CD4-positive, alpha-beta T cell treated with Interleukin-6 for 4 hours (primary cell): Measurements from ENCODE around the gene NIPAL4.
"Not testable (repeated sequence)": the region's sequence is repeated elsewhere in the genome, so short reads cannot be mapped to it uniquely, and the experiment has no call there.

Source experiments
- DNase-seq: peaks from one replicate; pipeline ENCODE4 v3.0.0-alpha.2; 2020; ENCODE audit warnings: mixed read lengths

NIPAL4 gene

GRCh38 chr5:157459715-157460599 is at the start of gene NIPAL4:
NIPAL4 (plus strand) TSS chr5:157460213; CDS start chr5:157460321, 108 bp downstream.
- DNase-seq: peak; percentile 33

- DNase-seq: no peak
Measured at GRCh38 chr5:157415838-157416237, 44.2 kb upstream of the NIPAL4 start.

DNA sequence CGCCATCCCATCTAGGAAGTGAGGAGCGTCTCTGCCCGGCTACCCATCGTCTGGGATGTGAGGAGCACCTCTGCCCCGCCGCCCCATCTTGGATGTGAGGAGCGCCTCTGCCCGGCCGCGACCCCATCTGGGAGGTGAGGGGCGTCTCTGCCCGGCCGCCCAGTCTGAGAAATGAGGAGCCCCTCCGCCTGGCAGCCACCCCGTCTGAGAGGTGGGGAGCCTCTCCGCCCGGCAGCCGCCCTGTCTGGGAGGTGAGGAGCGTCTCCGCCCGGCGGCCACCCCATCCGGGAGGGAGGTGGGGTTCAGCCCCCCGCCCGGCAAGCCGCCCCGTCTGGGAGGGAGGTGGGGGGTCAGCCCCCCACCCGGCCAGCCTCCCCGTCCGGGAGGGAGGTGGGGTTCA is 40.5 kb upstream of the NIPAL4 start:
- not testable (repeated sequence) for DNase-seq

- not testable (repeated sequence) for DNase-seq
Measured at GRCh38 chr5:157429920-157430319, 30.1 kb upstream of the NIPAL4 start.

- DNase-seq: peak; percentile 38
Measured at GRCh38 chr5:157431544-157432200, 28.3 kb upstream of the NIPAL4 start.

- no peak for DNase-seq
Measured at GRCh38 chr5:157434096-157434495, 25.9 kb upstream of the NIPAL4 start.

DNA sequence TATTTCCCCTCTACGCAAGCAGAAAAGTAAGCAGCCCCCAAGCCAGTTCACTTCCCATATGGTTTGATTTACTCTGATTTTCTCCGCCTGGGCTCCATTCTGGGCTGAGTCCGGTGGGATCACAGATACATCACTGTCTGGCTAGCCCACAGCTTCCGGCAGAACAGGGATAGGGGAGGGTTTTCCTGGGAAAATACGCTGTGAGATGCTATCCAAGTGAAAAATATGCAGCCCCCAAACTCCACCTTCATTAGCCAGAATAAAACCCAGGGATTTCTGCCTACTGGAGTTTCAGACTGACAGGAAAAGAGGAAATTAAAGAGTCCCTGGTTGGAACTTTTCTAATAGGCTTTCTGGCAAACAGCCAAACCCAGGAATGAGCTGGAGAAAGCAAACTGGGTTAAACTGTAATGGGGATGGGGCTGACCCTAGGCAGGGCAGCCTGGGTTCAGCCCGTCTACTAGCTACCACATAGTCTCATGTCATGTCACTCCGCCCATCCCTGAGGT is 16.9 kb upstream of the NIPAL4 start:
- DNase-seq: no peak

GRCh38 chr5:157444224-157444623 is 15.8 kb upstream of the NIPAL4 start:
- no peak for DNase-seq

GRCh38 chr5:157445745-157446411 is 14.1 kb upstream of the NIPAL4 start:
- no peak for DNase-seq

- DNase-seq: no peak
Measured at GRCh38 chr5:157446412-157446935, 13.5 kb upstream of the NIPAL4 start.

- no peak for DNase-seq
Measured at GRCh38 chr5:157447201-157447637, 12.8 kb upstream of the NIPAL4 start.

DNA sequence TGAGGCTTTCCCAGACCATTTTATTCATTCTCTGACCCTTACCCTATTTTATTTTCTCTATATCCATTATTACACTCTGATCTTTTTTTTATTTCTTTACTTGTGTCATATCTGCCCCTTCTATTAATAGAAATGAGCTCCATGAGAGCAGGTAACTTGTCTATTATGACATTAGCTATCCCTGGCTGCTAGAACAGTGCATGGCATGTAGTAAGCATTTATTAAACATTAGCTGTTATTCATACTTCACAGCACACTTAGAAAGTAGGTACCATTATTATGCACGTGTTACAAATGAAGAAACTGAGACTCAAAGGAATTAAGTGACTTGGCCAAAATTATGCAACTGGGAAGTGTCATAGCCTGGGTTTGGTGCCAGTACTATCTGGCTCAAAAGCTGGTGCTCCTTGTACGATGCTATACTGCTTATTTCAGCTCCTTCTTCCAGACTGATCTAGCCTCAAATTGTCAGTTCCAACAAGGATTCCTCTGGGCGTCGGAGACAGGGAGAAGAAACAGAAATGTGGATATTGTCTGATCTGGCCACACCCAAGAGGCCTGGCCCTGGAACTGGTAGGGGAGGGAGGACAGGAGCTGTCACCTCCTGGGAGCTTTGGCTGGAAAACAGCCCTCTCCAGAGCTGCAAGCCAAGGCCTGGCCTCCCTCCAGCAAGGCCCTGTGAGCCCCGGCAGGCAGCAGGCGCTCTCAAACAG is 10.8 kb upstream of the NIPAL4 start:
- no peak for DNase-seq

DNA sequence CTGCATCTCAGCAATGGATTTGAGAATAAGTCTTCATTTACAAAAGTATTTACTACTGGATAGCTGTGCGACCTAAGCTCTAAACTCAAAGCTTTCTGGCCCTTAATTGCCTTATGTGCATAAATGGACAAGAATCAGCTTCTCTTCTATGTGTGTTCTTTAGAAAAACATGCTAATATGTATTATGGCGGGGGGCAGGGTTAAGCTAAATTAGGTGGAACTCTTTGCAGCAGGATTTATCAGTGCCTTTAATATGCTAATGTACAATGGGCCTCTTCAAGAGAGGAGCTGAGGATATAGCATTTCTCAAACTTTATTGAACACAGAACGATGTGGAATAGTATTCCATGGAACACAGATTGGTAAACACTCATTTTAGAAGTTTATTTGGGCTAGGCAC is 10.0 kb upstream of the NIPAL4 start:
- DNase-seq: no peak

DNA sequence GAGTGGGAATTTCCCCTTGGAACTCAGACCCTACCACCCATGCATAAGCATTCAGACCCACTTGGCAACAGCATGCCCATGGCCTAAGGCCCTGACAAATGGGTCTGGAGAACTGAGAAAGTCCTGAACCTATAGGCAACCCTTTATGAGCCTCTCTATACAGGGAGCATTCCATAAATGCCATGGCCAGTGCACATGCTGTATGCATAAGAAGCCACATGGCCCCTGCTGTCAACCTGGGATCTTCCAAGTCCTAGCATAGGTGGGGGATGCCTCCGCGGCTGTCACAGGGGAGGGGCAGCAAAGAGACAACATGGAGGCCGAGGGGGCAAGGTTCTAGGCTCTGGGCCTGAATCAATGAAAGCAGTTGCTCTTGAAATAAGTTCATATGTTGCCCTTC is 8.2 kb upstream of the NIPAL4 start:
- no peak for DNase-seq

DNA sequence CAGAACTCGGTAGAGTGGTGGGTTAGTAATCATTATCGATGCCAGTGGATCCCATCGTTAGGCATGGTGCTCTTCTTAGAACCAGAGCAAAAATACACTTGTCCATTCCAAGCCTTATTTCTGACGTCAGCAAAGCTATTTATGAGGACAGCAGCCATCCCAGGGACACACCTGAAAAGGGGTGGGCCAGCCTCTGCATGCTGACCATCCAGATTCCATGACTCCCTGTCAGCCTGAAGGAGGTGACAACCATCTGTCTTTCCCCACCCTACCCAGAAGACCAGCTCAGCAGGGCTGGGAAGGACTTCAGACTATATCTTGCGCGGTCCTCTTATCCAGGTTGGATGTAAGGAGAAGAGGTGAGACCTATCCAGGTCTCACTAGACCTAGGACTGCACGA is 5.7 kb upstream of the NIPAL4 start:
- no peak for DNase-seq

DNA sequence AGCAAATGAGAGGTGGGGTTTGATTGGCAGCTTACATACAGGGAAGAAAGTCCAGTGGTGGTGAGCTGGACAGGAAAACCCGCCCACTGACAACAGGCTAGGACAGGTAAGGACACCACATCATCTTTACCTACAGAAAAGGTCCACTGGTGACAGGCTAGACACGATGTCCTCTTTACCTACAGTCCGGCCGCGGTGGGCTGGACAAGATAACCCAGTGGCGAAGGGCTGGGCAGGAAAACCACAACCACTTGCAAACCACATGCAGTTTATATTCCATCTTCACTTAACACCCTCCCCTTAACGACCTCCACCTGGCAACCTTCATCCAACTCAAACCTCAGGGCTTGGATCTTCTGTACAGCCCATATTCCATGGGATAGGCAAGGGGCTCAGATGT is 5.0 kb upstream of the NIPAL4 start:
- DNase-seq: no peak

DNA sequence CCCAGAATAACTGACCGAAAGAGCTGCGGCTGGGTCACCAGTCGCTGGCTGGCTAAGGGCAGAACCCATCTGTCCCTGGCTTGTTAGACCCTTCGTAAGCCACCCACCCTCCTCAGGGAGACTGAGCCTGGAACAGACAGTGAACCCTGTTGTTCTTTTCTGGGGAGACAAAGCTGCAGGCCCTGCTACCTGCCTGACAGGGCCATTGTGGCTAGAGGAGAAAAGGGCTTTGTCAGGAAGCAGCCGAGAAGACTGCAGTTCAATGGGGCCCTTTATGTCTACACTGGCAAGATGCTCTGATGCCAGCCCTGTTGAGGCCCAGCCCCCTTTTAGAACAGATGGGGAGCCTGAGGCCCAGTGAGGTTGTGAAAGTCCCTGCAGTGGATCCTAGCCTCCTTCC is 3.7 kb upstream of the NIPAL4 start:
- no peak for DNase-seq

DNA sequence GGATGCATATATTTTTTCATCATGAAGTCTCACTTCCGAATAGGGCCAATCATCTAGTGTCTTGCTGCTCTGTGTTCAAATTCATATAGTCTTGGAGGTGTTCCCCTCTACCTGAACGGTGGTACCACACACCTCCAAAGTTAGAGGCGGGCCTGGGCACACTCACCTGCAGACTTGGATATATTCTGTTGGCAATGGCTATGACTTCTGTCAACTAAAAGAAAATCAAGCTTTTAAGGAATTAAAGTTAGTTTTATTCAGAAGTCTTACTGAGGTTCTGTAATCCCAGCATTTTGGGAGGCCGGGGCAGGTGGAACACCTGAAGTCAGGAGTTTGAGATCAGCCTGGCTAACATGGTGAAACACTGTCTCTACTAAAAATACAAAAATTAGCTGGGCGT is 2.6 kb upstream of the NIPAL4 start:
- no peak for DNase-seq

GRCh38 chr5:157458835-157459234 is 1.2 kb upstream of the NIPAL4 start:
- DNase-seq: no peak

GRCh38 chr5:157460921-157461792 is 1.1 kb downstream of the NIPAL4 start:
- no peak for DNase-seq

DNA sequence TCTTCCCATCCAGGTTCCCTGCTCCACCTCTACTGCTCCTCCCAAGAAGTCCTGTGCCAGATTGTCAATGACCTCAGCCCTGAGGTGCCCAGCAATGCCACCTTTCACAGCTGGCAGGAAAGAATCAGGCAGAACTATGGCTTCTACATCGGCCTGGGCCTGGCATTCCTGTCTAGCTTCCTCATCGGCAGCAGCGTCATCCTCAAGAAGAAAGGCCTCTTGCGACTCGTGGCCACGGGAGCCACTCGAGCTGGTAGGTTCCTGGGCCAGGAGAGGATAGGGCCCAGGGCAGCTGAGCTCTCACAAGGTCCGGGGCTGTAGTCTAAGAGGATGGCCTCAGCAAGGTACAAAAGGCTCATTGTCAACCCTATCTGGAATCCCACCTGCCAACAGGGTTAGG is 3.1 kb downstream of the NIPAL4 start:
- no peak for DNase-seq
